Stimulated activated naive CD8-positive, alpha-beta T cell treated with anti-CD3 and anti-CD28 coated beads, Interleukin-15, Interleukin-2, amounts not matched to agents 100 ng/mL and 50 ng/mL, for 24 hours (primary cell): ENCODE measurements around the gene MFAP3L.

Source experiments
- H3K27ac Mint-ChIP-seq: one replicate; pipeline ENCODE4 v1.8.0; 2021; ENCODE audit warnings: mild to moderate bottlenecking, mixed read lengths
- H3K27me3 Mint-ChIP-seq: one replicate; pipeline ENCODE4 v1.8.0; 2021; ENCODE audit warnings: mixed read lengths
- H3K36me3 Mint-ChIP-seq: one replicate; pipeline ENCODE4 v1.8.0; 2021; ENCODE audit warnings: low read depth, mixed read lengths
- H3K4me1 Mint-ChIP-seq: one replicate; pipeline ENCODE4 v1.8.0; 2021; ENCODE audit warnings: low read depth, mixed read lengths
- H3K4me3 Mint-ChIP-seq: one replicate; pipeline ENCODE4 v1.8.0; 2021; ENCODE audit warnings: mild to moderate bottlenecking, mixed read lengths
- H3K9me3 Mint-ChIP-seq: one replicate; pipeline ENCODE4 v1.8.0; 2021; ENCODE audit warnings: mixed read lengths

Gene MFAP3L

DNA sequence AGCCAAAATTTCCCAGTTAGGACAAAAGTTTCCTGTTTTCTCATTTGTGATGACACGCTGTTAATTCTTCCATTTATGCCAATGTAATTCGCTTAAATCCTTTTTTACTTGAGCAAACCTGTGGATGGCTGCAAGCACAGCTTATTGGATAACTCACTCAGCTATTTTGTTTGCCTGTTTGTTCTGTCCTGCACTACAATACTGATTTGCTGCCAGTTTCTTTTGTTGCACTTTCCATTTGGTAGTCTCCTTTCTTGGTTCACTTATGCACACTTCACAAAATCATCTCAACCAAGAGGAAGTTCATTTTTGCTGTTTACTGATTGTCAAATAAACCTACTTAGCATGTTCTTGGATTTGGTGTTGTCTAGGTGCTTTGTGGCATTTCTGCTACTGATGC is 40.3 kb downstream of the MFAP3L start:
- H3K9me3 Mint-ChIP-seq, result no peaks in the 10 kb centered on the region

DNA sequence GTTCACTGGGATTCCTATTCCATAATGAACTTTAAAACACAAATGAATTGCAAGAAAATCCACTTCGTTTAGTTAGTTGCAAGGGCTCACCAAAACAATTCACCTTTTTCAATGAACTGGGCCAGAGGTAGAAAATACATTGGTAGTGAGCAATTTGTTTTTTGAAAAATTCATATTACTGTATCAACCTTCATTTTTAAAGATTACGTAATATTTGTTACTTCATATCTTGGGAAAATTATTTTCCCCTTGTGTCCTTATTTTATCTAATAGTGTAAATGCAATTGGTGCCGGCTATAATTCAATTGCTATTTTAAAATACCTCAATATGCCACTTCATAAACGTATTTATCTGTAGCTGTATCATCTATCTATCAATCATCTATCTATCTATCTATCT is 41.5 kb downstream of the MFAP3L start:
- Mint-ChIP-seq H3K36me3 (no peaks in the 10 kb centered on the region), H3K9me3 (no peaks in the 10 kb centered on the region), H3K27ac (no peak overlapping the region), H3K4me3 (no peak overlapping the region), H3K4me1 (no peaks in the 10 kb centered on the region), H3K27me3 (peaks cover 10% of the 10 kb centered on the region)

More for the DNA sequence above, 40.3 kb downstream of the MFAP3L start:
- H3K27me3 Mint-ChIP-seq, result peaks cover 10% of the 10 kb centered on the region
- no peak overlapping the region for H3K27ac Mint-ChIP-seq
- H3K36me3 Mint-ChIP-seq, result no peaks in the 10 kb centered on the region
- H3K4me1 Mint-ChIP-seq, result no peaks in the 10 kb centered on the region
- H3K4me3 Mint-ChIP-seq, result no peak overlapping the region

DNA sequence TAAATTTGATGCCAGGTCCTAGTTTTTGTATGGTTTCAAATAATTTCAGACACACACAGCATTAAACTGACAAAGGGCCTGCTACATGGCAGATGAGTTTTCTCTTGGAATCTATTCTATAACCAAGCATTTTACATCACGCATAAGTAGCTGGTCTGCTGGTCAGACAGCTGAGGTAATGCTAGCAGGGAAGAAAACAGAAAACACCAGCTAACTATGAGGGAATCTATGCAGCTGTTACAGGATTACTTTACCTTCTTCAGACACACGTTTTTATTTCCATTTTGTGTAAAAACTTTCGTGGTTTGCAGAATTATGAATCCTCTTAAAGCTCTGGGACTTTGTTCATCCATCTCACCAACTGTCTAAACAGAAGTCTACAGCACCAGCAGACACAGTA is 42.0 kb downstream of the MFAP3L start:
- Mint-ChIP-seq H3K27me3 (peaks cover 10% of the 10 kb centered on the region), H3K9me3 (no peaks in the 10 kb centered on the region), H3K4me1 (no peaks in the 10 kb centered on the region), H3K36me3 (no peaks in the 10 kb centered on the region), H3K27ac (no peak overlapping the region), H3K4me3 (no peak overlapping the region)

DNA sequence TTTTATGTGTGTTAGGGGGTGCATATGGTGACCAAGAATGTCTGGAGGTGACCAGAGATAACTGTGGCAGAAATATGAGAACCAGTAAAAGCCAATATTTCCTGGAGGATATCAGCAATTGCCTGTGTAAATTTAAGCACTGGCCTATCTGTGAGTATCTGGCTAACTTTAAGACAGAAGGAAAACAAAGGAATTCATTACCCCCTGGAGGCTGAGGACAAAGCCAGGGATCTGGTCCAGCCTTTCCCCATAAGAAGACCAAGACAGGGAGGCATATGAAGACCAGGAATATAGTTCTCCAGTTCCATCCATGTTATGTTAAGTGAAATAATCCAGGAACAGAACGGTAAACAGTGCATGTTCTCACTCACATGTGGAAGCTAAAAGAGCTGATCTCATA is 49.2 kb downstream of the MFAP3L start:
- Mint-ChIP-seq H3K27ac (no peak overlapping the region), H3K36me3 (no peaks in the 10 kb centered on the region), H3K4me3 (no peak overlapping the region), H3K9me3 (no peaks in the 10 kb centered on the region), H3K27me3 (peaks cover 23% of the 10 kb centered on the region), H3K4me1 (no peaks in the 10 kb centered on the region)

DNA sequence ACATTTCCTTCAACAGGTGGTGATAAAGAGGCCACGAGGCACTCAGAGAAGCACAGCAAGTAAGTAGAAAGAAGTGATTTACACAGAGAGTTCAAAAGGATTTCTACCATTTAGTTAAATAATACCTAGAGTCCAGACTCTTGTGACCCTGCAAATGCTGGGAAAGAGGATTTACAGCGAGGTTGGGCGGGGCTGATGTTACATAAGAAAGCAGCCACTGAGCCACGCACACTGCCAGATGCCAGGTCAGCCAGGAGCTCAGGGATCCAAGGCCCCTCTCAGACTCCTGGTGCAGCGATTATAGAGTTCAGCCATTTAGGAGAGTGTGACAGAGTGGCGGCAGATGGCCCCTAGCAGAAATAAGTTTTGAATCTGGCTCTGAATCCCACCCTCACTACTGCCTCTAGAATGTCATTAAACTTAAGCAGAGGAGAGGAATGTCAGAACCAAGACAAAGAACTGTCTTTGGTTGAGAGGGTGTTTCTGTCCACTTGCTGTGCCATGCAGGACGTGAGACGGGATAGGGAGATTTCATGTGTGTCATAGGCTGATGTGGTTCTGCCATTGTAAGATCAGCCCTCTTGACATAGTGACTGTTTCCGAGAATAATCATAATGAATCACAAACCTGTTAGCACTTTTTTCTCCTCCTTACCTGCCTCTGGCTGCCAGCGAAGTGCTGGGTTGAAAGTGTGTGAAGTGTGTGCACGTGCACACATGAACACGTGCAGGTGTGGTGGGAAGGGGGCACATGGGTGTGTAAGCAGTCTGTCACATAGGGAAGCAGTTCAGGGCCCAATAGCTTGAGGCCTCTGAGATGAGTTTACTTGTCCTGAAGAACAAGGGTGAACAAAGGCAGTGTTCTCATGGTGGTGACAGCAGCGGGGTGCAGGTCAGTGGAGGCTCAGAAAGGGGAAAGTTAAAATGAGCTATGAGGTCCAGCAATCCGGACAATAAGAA is 50.1 kb downstream of the MFAP3L start:
- H3K27ac Mint-ChIP-seq, result no peak overlapping the region
- H3K9me3 Mint-ChIP-seq, result no peaks in the 10 kb centered on the region
- H3K27me3 Mint-ChIP-seq, result peaks cover 17% of the 10 kb centered on the region
- no peaks in the 10 kb centered on the region for H3K36me3 Mint-ChIP-seq
- no peak overlapping the region for H3K4me3 Mint-ChIP-seq
- no peaks in the 10 kb centered on the region for H3K4me1 Mint-ChIP-seq

DNA sequence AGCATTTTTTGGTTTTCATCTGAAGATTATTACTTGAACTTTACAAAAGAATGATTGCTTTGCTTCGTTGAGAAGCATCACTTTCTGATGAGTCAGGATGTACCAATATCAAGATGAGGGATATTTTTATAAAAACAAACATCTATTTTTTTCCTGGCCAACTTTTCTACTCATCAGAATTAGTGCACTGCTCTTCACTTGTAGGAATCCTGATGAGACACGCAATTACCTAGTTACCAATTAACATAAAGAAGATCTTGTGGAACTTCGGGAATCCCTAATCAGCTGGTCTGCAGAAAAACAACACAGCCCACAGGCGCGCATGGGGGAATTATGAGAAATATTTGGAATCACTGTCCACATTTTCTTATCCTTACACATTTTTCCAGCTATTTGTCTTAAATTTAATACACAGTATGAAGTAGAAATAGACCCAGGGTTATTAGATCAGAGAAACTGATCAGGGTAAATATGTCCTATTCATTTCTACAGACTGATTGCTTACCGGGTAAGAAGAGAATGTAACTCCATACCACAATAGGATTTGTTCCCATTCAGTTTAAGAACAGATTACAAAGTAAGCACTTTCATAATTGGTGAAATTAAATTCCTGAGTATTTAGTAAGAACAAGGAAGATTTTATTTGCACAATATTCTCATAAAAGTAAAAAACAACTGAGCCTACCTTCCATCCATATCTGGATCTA is 50.9 kb downstream of the MFAP3L start:
- Mint-ChIP-seq H3K4me3 (no peak overlapping the region), H3K4me1 (no peaks in the 10 kb centered on the region), H3K27ac (no peak overlapping the region), H3K36me3 (no peaks in the 10 kb centered on the region), H3K27me3 (peaks cover 17% of the 10 kb centered on the region), H3K9me3 (no peaks in the 10 kb centered on the region)

DNA sequence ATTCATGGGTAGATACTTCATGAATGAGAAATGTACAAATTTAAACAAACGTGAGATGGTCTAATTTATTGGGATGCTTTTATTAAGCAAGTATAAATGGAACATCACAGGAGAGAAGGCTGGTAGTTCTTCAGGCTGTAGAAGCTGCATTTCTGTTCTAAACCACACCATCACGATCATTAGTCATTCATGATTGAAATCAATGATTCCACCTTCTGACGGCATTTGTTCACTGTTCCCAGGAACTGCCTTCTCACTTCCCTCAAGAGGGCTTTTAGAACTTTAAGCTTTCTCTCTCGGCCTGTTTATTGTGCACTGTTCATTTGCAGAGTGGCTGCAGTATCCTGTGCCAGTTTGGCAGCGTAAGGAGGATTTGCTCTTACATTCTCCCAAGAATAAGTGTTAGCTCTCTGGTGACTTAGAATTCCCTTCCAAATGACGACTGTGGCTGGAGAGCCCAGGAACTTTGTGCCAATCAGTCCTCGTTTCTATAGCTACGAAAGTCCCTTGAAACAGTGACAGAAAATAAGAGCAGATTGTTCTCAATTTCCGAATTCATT is 54.7 kb downstream of the MFAP3L start:
- no peak overlapping the region for H3K27ac Mint-ChIP-seq
- H3K36me3 Mint-ChIP-seq, result no peaks in the 10 kb centered on the region
- no peaks in the 10 kb centered on the region for H3K4me1 Mint-ChIP-seq
- H3K4me3 Mint-ChIP-seq, result no peak overlapping the region
- no peaks in the 10 kb centered on the region for H3K9me3 Mint-ChIP-seq
- H3K27me3 Mint-ChIP-seq, result peaks cover 24% of the 10 kb centered on the region

DNA sequence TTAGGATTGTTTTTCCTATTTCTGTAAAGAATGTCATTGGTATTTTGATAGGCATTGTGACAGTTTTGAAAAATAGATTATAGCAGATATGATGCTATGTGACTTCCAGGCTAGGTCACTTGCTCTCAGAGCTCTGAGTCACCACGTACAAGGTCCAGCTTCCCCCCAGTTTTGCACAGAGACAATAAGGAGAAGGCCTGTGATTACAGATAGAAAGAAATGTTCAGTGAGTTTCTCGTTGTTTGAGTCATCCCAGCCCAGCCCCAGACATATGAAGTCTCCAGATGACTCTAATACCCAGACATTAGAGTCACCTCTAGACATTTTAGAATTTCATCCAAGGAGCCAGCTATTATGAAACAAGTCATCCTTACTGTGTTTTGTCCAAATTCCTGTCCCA is 57.2 kb downstream of the MFAP3L start:
- no peak overlapping the region for H3K4me3 Mint-ChIP-seq
- H3K27me3 Mint-ChIP-seq, result peaks cover 12% of the 10 kb centered on the region
- no peaks in the 10 kb centered on the region for H3K4me1 Mint-ChIP-seq
- no peaks in the 10 kb centered on the region for H3K9me3 Mint-ChIP-seq
- no peak overlapping the region for H3K27ac Mint-ChIP-seq
- no peaks in the 10 kb centered on the region for H3K36me3 Mint-ChIP-seq

DNA sequence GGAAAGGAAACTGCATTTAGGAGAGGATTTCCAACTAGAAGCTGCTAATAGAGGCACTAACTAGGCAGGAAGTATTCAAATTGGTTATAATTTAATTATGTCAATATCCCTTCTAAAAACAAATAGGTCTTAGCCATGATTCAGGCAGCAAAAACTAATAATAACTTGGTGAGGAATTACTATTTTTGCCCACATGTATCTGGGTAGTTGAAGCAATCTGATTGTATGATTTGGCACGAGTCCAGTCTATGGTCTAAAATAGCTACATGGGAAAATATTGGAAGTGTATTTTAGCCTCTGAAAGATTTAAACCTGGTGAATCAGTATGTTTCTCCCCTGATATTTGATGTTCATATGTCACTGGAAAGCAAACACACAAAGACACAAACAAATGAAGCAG is 62.2 kb downstream of the MFAP3L start:
- Mint-ChIP-seq H3K27me3 (peaks cover 10% of the 10 kb centered on the region), H3K4me1 (no peaks in the 10 kb centered on the region), H3K4me3 (no peak overlapping the region), H3K36me3 (no peaks in the 10 kb centered on the region), H3K27ac (no peak overlapping the region), H3K9me3 (peaks cover 3% of the 10 kb centered on the region)

DNA sequence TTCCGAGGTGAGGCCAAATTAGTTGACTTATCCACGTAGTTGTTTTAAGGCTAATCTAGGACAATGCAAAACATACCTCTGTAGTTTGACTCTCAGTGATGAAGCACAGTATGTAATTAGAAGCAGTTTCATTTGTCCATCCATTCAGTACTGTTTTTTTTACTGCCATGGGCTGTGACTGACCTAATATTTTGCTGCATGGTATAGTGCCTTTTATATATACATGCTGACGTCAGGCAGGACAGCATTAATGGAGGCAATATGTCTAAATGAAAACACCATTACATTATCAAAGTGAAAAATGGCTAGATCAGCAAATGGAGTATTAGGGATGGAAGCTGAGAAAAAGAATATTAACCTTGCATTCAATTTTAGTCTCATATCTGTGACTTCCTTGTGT is 66.9 kb downstream of the MFAP3L start:
- Mint-ChIP-seq H3K27ac (no peak overlapping the region), H3K27me3 (no peaks in the 10 kb centered on the region), H3K4me3 (no peak overlapping the region), H3K4me1 (no peaks in the 10 kb centered on the region), H3K36me3 (no peaks in the 10 kb centered on the region), H3K9me3 (peaks cover 3% of the 10 kb centered on the region)

DNA sequence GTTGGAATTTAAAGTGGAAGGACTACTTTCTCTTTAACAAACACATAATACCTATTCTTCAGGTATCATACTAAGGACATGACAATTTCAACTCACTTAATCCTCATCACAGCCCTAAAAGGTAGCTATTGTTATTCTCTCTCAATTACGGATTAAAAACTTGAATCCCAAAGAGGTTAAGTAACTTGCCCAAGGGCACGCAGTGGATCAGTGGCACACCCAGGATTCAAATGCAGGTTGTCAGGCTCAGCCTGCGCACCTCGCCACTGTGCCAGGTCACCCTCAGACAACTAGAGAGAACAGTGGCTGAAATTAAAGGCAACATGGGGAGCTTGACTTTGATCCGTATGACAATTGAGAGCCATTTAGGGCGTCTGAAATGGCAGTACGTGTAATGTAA is 67.6 kb downstream of the MFAP3L start:
- no peaks in the 10 kb centered on the region for H3K36me3 Mint-ChIP-seq
- peaks cover 3% of the 10 kb centered on the region for H3K9me3 Mint-ChIP-seq
- no peaks in the 10 kb centered on the region for H3K27me3 Mint-ChIP-seq
- no peak overlapping the region for H3K4me3 Mint-ChIP-seq
- H3K27ac Mint-ChIP-seq, result no peak overlapping the region
- no peaks in the 10 kb centered on the region for H3K4me1 Mint-ChIP-seq

DNA sequence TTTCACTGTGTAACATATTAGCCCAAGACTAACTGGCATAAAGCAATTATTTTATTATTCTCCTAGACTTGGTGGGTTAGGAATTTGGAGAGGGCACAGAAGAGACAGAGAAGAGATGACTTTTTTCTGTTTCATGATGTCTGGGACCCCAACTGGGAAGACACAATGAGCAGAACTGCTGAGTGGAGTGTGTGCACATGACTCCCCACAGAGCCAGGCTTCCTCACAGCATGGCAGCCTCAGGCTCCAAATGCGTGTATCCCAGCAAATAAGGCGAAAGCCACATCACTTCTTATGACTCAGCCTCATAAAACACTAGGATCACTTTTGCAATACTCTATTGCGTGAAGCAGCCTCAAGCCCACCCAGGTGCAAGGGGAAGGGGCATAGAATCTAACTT is 68.4 kb downstream of the MFAP3L start:
- Mint-ChIP-seq H3K9me3 (peaks cover 3% of the 10 kb centered on the region), H3K4me1 (peaks cover 4% of the 10 kb centered on the region), H3K27me3 (peaks cover 4% of the 10 kb centered on the region), H3K4me3 (no peak overlapping the region), H3K36me3 (no peaks in the 10 kb centered on the region), H3K27ac (no peak overlapping the region)

DNA sequence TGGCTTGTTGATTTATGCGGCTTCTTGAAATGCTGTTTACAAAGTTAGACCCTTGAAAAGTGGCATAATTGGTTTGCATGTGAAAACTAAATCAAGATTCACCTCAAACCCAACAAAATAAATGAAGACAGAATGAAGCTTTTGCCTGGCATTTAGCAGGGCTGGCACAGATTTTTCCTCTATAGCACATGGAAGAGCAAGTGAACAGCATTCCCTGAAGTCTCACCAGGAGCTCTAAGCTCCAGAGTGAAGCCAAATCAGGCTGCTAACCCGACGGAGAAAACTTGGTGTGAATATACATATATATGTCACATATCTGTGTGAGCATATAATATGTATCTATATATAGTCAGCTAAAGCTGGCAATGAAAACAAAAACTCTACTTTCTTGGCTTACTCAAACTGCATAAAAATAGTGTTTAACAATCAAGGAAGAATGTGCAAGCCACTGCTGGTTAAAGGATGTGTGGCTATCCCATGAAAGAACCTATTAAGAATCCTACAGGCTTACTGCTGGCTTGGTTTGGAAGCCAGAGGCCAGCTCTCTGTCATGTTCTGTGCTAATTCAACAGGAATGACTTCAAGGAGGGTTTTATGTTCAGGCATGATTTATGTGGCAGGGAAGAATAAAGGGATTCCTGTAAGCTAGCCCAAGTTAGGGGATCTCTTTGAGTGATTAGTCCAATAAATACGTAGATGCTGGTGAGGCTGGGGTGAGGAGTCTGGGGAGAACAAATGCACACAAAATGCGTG is 69.9 kb downstream of the MFAP3L start:
- H3K4me1 Mint-ChIP-seq, result peaks cover 8% of the 10 kb centered on the region
- H3K27me3 Mint-ChIP-seq, result peaks cover 6% of the 10 kb centered on the region
- H3K36me3 Mint-ChIP-seq, result no peaks in the 10 kb centered on the region
- no peaks in the 10 kb centered on the region for H3K9me3 Mint-ChIP-seq
- H3K27ac Mint-ChIP-seq, result no peak overlapping the region
- no peak overlapping the region for H3K4me3 Mint-ChIP-seq

DNA sequence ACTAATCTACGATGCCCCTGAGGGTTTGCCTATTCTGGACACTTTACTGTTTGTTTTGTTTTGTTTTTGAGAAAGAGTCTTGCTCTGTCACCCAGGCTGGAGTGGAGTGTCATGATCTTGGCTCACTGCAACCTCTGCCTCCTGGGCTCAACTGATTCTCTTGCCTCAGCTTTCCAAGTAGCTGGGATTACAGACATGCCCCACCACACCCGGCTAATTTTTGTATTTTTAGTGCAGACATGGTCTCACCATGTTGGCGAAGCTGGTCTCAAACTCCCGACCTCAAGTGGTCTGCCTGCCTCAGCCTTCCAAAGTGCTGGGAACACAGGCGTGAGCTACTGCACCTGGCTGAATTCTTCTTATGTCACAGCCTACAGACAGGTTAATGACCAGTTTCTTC is 70.7 kb downstream of the MFAP3L start:
- H3K4me1 Mint-ChIP-seq, result peaks cover 8% of the 10 kb centered on the region
- H3K36me3 Mint-ChIP-seq, result no peaks in the 10 kb centered on the region
- H3K4me3 Mint-ChIP-seq, result no peak overlapping the region
- H3K9me3 Mint-ChIP-seq, result no peaks in the 10 kb centered on the region
- peaks cover 6% of the 10 kb centered on the region for H3K27me3 Mint-ChIP-seq
- H3K27ac Mint-ChIP-seq, result no peak overlapping the region
